GM13977 (cell line): ENCODE data around the gene ESR1.

Experiments used
- DNase-seq: peaks from one replicate; pipeline ENCODE4 v3.0.0; 2012; ENCODE audit warnings: low spot score
- in situ Hi-C: fragments of 300-500 bp; cut with MboI; formaldehyde crosslinking; loops from one replicate; pipeline ENCODE4 v1.12.0; 2022; ENCODE audit warnings: low sequenced_read_pairs, low pct_unique_long_range_greater_than_20kb, mixed read lengths, inconsistent platforms; ENCODE audit not compliant: unreplicated experiment
- TF ChIP-seq, protein P1 (sequence below): IDR thresholded peaks from 2 replicates; pipeline ENCODE4 v1.5.1; 2012; ENCODE audit warnings: mild to moderate bottlenecking, control low read depth; ENCODE audit not compliant: insufficient read depth; ENCODE audit errors: extremely low read depth, missing control alignments

Gene ESR1

GRCh38 chr6:152123076-152123475 is 315.6 kb downstream of the ESR1 start:
- DNase-seq = no peak
- TF ChIP-seq, protein P1, sequence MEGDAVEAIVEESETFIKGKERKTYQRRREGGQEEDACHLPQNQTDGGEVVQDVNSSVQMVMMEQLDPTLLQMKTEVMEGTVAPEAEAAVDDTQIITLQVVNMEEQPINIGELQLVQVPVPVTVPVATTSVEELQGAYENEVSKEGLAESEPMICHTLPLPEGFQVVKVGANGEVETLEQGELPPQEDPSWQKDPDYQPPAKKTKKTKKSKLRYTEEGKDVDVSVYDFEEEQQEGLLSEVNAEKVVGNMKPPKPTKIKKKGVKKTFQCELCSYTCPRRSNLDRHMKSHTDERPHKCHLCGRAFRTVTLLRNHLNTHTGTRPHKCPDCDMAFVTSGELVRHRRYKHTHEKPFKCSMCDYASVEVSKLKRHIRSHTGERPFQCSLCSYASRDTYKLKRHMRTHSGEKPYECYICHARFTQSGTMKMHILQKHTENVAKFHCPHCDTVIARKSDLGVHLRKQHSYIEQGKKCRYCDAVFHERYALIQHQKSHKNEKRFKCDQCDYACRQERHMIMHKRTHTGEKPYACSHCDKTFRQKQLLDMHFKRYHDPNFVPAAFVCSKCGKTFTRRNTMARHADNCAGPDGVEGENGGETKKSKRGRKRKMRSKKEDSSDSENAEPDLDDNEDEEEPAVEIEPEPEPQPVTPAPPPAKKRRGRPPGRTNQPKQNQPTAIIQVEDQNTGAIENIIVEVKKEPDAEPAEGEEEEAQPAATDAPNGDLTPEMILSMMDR = no peak
- in situ Hi-C loops = no loop called here

DNA sequence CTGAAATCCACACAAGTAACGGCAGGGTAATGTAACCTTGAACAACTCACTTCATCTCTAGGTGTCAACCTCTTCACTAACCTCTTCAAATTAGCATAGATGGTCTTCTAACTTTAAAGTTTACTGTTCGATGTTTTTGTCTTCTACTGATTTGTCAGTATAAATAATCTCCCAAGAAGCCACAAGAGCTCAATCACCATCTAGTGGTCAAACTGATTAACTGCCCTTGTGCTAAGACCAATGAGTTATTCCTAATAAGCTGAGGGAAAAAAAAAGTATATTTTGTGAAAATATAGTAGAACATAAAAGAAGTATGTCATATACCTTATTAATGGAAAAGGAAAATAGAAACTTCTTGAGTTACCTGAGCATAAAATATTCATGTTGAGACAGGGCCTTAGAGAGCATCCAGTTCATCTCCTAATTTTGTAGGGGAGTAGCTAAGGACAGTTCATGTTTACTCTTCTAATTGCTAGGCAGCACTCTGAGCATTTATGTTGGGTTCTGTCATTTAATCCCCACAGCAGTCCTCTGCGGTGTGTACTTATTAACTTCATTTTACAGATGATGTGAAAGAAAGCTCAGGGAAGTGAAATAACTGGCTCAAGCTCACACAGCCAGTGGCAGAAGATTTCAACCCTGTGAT is 317.1 kb downstream of the ESR1 start:
- TF ChIP-seq, protein P1 = peak; percentile 63
- in situ Hi-C loops = no loop called here
- peak; percentile 62 for DNase-seq

DNA sequence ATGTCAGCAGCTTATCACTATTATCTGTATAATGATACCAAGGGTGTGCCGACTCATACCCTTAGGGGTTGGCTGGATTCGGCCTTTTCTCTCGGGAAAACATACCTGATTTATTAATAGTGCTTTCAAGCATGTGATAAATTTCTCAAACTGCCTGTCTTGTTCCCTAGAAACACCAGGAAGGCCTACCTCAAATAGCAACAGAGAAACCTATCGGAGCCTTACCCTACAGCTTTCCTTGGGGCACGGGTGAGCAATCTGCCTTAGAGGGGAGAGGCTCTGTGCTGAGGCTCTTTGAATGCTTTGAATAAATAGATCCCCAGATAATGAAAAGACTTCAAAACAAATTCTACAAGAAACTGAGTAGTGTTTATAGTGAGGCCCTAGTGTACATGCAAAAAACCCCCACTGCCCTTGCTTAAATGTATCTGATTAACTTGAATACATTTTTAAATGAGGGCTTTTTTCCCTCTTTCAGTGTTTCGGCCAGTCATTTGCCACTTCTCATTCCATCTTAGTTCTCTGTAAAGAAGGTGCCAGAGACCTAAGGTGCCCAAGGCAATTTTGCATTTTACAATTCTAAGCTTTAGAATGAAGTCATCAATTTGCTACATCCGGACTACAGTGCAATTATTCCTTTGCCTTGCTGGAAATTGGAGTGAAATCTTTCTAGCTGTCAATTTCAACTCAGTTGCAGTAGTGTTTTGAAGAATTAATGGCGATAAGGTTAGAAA is 320.1 kb downstream of the ESR1 start:
- TF ChIP-seq, protein P1 = no peak
- DNase-seq = no peak
- in situ Hi-C loops = no loop called here

DNA sequence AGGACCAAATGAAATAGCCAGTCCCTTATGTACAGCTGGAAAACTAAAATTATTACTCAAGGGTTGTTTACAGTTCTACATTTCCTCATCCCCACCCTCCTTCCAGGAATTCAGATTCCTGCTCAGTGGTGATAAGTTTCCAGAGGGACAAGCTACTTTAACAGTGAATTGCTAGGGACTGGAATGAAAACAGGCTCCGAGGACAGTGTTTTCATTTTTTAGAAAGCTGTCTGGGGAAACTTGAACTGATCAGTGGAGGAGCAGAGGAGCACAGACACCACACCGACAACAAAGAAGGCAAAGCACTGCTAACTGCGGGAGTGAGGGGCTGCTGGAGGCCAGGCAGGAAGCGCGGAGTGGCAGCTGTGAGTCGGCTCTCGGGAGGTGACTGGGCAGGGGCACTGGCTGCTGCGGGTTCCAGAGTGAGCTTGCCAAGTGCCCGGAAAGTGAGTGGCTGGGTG is 322.2 kb downstream of the ESR1 start:
- DNase-seq = no peak
- in situ Hi-C loops = no loop called here
- TF ChIP-seq, protein P1 = no peak

DNA sequence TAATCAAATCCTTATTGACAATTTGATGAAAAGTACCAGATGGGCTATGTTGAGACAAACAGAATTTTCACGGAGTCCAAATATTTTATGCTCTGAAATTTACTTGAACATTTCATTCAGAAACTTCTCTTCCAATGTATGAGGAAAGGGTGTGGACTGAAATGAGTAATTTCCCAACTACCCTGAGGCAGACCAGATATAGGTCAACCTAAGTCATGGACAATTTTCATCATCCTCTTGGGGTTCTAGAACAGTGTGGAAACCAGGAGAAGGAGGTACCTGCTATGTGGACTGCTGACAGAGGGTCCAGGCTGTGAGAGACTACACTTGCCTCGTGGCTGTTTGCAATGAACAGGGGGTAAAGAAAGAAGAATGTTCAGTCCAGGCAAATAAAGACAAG is 323.0 kb downstream of the ESR1 start:
- in situ Hi-C loops = no loop called here
- no peak for DNase-seq
- TF ChIP-seq, protein P1 = no peak

DNA sequence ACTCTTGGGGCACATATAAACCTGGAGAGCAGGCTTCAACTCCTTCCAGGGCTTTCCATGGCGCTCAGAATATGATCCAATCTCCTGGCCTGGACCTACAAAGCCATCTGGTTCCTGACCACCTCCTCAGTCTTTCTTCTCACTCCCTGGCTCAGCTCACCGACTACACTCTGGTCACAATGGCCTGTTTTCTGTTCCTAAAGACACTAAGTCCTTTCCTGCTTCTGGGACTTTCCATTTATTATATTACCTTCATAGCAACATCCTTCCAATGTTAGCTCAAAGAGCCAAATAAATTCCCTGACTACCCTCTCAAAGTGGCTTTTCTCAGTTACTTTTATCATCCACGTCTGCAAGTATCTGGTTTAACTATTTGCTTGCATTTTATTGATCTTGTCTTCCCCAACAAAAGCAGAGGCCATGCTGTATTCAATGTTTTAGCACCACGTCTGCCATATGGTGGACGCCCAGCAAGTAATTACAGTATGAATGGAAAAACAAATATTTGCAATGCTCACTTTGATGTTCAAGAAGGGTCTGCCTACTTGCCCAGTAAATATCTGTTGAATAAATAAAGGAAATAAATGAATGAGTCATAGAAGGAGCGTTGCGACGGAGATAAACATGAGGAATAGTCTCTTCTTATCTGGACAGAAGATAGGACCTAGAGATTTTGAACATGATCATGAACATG is 328.4 kb downstream of the ESR1 start:
- in situ Hi-C loops = no loop called here

More for the DNA sequence above, 328.4 kb downstream of the ESR1 start:
- TF ChIP-seq, protein P1 = no peak
- DNase-seq = no peak
